PC-3 (cell line): ENCODE results near the gene SENP1. TPM values are rescaled to one million over a fixed set of nuclear protein-coding genes. Genes with fewer than 3 reads are reported as not detected.

Experiments used
- ATAC-seq: fragments of 200-7000 bp; cut with Tn5 transposase; 2 replicates; pipeline ENCODE4 v1.9.1; 2020; ENCODE audit warnings: mild to moderate bottlenecking, moderate library complexity
- BruUV-seq: library from RNA; stranded (reverse); fragments of 400-500 nt; replicated peaks from 2 replicates; lab custom pipeline; 2021; lab: Mats Ljungman, UMichigan
- CTCF ChIA-PET: fragments of 300-600 bp; sonication (Branson Sonifier 250); formaldehyde crosslinking; loops from one replicate; lab custom pipeline; 2022; ENCODE audit warnings: antibody characterized with exemption; lab: Charles Lee
- POLR2A ChIA-PET: fragments of 300-600 bp; sonication (Branson Sonifier 250); formaldehyde crosslinking; loops from one replicate; lab custom pipeline; 2022; ENCODE audit warnings: antibody characterized with exemption; ENCODE audit not compliant: unreplicated experiment; lab: Charles Lee
- DNase-seq: peaks from one replicate; pipeline ENCODE4 v3.0.0-alpha.2; 2015
- H2AFZ ChIP-seq: fragments of 300-600 bp; sonication (generic); 2 replicates; pipeline ENCODE4 v1.6.0; 2016; ENCODE audit warnings: antibody characterized with exemption, low read length
- H3F3A ChIP-seq: fragments of 300-600 bp; sonication (generic); one replicate; pipeline ENCODE4 v1.6.0; 2017; ENCODE audit warnings: antibody characterized with exemption, low read length, control low read depth, mild to moderate bottlenecking; ENCODE audit not compliant: unreplicated experiment
- H3K27ac ChIP-seq: fragments of 300-600 bp; sonication (generic); 2 replicates; pipeline ENCODE4 v1.5.1; 2016; ENCODE audit warnings: mild to moderate bottlenecking, low read length
- H3K27me3 ChIP-seq: fragments of 300-600 bp; sonication (generic); 2 replicates; pipeline ENCODE4 v1.6.1; 2016; ENCODE audit warnings: low read length, mixed read lengths
- H3K36me3 ChIP-seq: fragments of 300-600 bp; sonication (generic); 2 replicates; pipeline ENCODE4 v1.6.1; 2016; ENCODE audit warnings: low read depth, mixed run types, low read length, mixed read lengths
- H3K4me1 ChIP-seq: fragments of 300-600 bp; sonication (generic); 2 replicates; pipeline ENCODE4 v1.5.1; 2016; ENCODE audit warnings: low read length; ENCODE audit not compliant: insufficient read depth
- H3K4me2 ChIP-seq: fragments of 300-600 bp; sonication (generic); 2 replicates; pipeline ENCODE4 v1.6.0; 2016; ENCODE audit warnings: low read length
- H3K4me3 ChIP-seq: fragments of 300-600 bp; sonication (generic); 2 replicates; pipeline ENCODE4 v1.5.1; 2016; ENCODE audit warnings: mild to moderate bottlenecking, low read length, mixed read lengths
- H3K79me2 ChIP-seq: fragments of 300-600 bp; sonication (generic); 2 replicates; pipeline ENCODE4 v1.6.1; 2017; ENCODE audit warnings: low read length, mixed read lengths
- H3K9ac ChIP-seq: fragments of 300-600 bp; sonication (generic); 2 replicates; pipeline ENCODE4 v1.6.0; 2016; ENCODE audit warnings: mild to moderate bottlenecking, low read length
- H3K9me2 ChIP-seq: fragments of 300-600 bp; sonication (generic); replicated peaks from 2 replicates; pipeline ENCODE4 v1.6.1; 2016; ENCODE audit warnings: mixed run types, low read length, mixed read lengths
- H3K9me3 ChIP-seq: fragments of 300-600 bp; sonication (generic); 2 replicates; pipeline ENCODE4 v1.6.1; 2016; ENCODE audit warnings: low read length, mixed read lengths
- H4K20me1 ChIP-seq: fragments of 300-600 bp; sonication (generic); 2 replicates; pipeline ENCODE4 v1.6.1; 2016; ENCODE audit warnings: low read length, mixed read lengths
- EZH2 ChIP-seq: fragments of 300-600 bp; sonication (generic); IDR thresholded peaks from one replicate; pipeline ENCODE4 v1.6.1; 2017; ENCODE audit warnings: antibody characterized with exemption, mild to moderate bottlenecking, low read length; ENCODE audit not compliant: unreplicated experiment
- EZH2phosphoT487 ChIP-seq: fragments of 300-600 bp; sonication (generic); IDR thresholded peaks from 2 replicates; pipeline ENCODE4 v1.6.1; 2018; ENCODE audit warnings: mild to moderate bottlenecking, antibody characterized with exemption, low read length, borderline replicate concordance
- intact Hi-C: fragments of 100-400 bp; cut with micrococcal nuclease; formaldehyde crosslinking; loops from 2 replicates; pipeline ENCODE4 v1.9.0; 2023
- total RNA-seq: library from RNA; depleted of rRNA; stranded (reverse); fragments of >200 nt; gene quantifications from 2 replicates; pipeline ENCODE4 v1.2.3, GENCODE V29; 2014
- TF ChIP-seq, protein P1 (sequence below): fragments of 300-600 bp; sonication (generic); conservative IDR thresholded peaks from 2 replicates; pipeline ENCODE4 v1.5.1; 2017; ENCODE audit warnings: antibody characterized with exemption, low read depth, mild to moderate bottlenecking, low read length

Gene SENP1
- total RNA-seq, 1 experiment from 2014 or later, result 20.9 TPM

- H3K36me3 ChIP-seq, result no peaks in the 10 kb centered on the region
- H3K4me2 ChIP-seq, result no peak overlapping the region
- no peaks in the 10 kb centered on the region for H3K9me3 ChIP-seq
- no peaks in the 10 kb centered on the region for H3K9me2 ChIP-seq
- H3K79me2 ChIP-seq, result no peaks in the 10 kb centered on the region
- H4K20me1 ChIP-seq, result no peaks in the 10 kb centered on the region
- ChIA-PET CTCF (no interaction called here), POLR2A (no interaction called here)
- no TSS peak for BruUV-seq
- H2AFZ ChIP-seq, result no peak overlapping the region
- H3K27ac ChIP-seq, result no peak overlapping the region
- intact Hi-C loops, result no loop called here
- no peak overlapping the region for H3K9ac ChIP-seq
- H3K4me1 ChIP-seq, result peaks cover 5% of the 10 kb centered on the region; the same call in 1 of the 2 replicates
- no peak for DNase-seq
- H3F3A ChIP-seq, result no peaks in the 10 kb centered on the region
- ATAC-seq, result no peak
- TF ChIP-seq, protein P1, sequence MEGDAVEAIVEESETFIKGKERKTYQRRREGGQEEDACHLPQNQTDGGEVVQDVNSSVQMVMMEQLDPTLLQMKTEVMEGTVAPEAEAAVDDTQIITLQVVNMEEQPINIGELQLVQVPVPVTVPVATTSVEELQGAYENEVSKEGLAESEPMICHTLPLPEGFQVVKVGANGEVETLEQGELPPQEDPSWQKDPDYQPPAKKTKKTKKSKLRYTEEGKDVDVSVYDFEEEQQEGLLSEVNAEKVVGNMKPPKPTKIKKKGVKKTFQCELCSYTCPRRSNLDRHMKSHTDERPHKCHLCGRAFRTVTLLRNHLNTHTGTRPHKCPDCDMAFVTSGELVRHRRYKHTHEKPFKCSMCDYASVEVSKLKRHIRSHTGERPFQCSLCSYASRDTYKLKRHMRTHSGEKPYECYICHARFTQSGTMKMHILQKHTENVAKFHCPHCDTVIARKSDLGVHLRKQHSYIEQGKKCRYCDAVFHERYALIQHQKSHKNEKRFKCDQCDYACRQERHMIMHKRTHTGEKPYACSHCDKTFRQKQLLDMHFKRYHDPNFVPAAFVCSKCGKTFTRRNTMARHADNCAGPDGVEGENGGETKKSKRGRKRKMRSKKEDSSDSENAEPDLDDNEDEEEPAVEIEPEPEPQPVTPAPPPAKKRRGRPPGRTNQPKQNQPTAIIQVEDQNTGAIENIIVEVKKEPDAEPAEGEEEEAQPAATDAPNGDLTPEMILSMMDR, result no peak
- no peak for TF ChIP-seq EZH2
- no peak for TF ChIP-seq EZH2phosphoT487
- peaks cover 18% of the 10 kb centered on the region for H3K27me3 ChIP-seq
- no peak overlapping the region for H3K4me3 ChIP-seq
Measured at GRCh38 chr12:48008950-48009349, 96.9 kb downstream of the SENP1 start.

- intact Hi-C loops, result no loop called here
- H4K20me1 ChIP-seq, result no peaks in the 10 kb centered on the region
- H3K79me2 ChIP-seq, result no peaks in the 10 kb centered on the region
- H3K36me3 ChIP-seq, result no peaks in the 10 kb centered on the region
- BruUV-seq, result no TSS peak
- H3K9ac ChIP-seq, result no peak overlapping the region
- TF ChIP-seq, protein P1, result no peak
- peaks cover 24% of the 10 kb centered on the region for H3K27me3 ChIP-seq
- no peak overlapping the region for H3K27ac ChIP-seq
- ChIA-PET POLR2A (no interaction called here), CTCF (no interaction called here)
- no peak overlapping the region for H2AFZ ChIP-seq
- peaks cover 10% of the 10 kb centered on the region; the same call in 1 of the 2 replicates for H3K4me1 ChIP-seq
- H3K4me2 ChIP-seq, result no peak overlapping the region
- DNase-seq (no peak), ATAC-seq (no peak)
- H3F3A ChIP-seq, result no peaks in the 10 kb centered on the region
- no peaks in the 10 kb centered on the region for H3K9me2 ChIP-seq
- no peak overlapping the region for H3K4me3 ChIP-seq
- H3K9me3 ChIP-seq, result no peaks in the 10 kb centered on the region
Measured at GRCh38 chr12:48008349-48008748, 97.5 kb downstream of the SENP1 start.

DNA sequence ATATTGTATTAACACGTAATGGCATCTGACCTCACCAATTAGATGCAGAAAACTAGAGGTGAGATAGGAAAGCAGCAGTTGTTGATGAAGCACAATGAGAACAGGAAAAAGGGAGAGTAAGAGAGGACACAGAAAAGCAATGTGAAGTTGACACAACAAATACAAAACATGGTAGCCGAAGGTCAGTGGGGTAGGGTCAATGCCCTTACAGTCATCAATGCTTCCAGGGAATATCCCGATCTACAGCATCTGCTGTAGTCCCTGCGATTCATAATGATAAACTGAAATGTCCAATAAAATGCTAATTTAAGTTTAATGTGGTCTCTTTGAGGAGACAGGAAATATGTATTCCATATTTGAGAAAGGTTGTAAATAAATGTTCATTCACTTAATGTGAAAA, 98.7 kb downstream of the SENP1 start:
- intact Hi-C loops, result no loop called here
- TF ChIP-seq, protein P1, result no peak
- Histone ChIP-seq H3K4me1 (peaks cover 20% of the 10 kb centered on the region), H3K27ac (no peak overlapping the region), H3K9me3 (no peaks in the 10 kb centered on the region), H2AFZ (no peak overlapping the region), H3K36me3 (no peaks in the 10 kb centered on the region), H4K20me1 (no peaks in the 10 kb centered on the region), H3K27me3 (peaks cover 34% of the 10 kb centered on the region), H3K4me2 (no peak overlapping the region), H3F3A (no peaks in the 10 kb centered on the region), H3K9ac (no peak overlapping the region), H3K79me2 (no peaks in the 10 kb centered on the region), H3K9me2 (no peaks in the 10 kb centered on the region), H3K4me3 (no peak overlapping the region)
- CTCF ChIA-PET, result no interaction called here
- DNase-seq (no peak), ATAC-seq (no peak)
- BruUV-seq, result no TSS peak
- POLR2A ChIA-PET, result interaction anchor here (0.6 kb wide), 1 partner anchor 343 kb away, joined by 4 read pairs; no protein-coding TSS in a partner anchor
